Stimulated activated CD4-positive, alpha-beta T cell treated with anti-CD3 and anti-CD28 coated beads, Interleukin-1b, Interleukin-23, amount 100 ng/mL, for 24 hours (primary cell): ENCODE results near the gene AZI2.

ENCODE experiments used
- DNase-seq, 4 experiments: peaks; one replicate each; pipeline ENCODE4 v3.0.0-alpha.2; 2020; ENCODE audit warnings: low read depth in 4 of 4, low spot score in 1 of 4

The AZI2 gene

DNA sequence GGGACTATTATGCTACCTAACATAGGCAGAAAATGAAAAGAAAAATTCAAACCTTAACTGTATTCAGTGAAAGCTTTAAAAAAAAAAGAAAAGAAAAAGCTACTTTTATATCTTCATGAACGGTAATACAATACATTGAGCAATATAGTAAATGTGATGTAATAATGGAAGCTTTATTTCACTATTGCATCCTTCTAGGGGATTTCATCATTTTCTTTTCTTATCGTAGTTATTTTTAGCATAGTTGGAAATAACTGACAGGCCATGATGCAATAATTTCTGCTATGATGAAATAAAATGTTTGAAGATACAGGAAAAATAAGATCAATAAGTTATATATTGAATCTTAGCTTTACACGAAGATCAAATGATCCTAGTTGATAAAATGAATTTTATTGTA lies 40.4 kb downstream of the AZI2 start:
- DNase-seq = no peak

DNA sequence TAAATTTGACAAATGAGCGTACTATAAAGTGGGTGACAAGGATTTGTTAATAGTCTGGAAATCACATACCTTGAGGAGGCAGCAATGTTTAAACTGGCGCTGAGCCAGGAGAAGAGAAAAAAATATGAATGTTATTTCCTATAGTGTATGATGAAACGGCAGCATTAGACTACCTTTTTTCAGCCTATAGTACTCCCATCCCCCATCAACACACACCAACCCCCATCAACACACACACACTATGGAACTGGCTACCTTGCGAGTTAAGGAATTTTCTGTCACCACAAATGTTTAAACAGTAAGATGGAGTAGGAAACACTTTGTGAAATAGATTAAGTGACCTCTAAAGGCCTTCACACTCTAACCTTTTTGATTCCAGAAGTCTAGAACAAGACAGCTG lies 46.9 kb downstream of the AZI2 start:
- no peak for DNase-seq

DNA sequence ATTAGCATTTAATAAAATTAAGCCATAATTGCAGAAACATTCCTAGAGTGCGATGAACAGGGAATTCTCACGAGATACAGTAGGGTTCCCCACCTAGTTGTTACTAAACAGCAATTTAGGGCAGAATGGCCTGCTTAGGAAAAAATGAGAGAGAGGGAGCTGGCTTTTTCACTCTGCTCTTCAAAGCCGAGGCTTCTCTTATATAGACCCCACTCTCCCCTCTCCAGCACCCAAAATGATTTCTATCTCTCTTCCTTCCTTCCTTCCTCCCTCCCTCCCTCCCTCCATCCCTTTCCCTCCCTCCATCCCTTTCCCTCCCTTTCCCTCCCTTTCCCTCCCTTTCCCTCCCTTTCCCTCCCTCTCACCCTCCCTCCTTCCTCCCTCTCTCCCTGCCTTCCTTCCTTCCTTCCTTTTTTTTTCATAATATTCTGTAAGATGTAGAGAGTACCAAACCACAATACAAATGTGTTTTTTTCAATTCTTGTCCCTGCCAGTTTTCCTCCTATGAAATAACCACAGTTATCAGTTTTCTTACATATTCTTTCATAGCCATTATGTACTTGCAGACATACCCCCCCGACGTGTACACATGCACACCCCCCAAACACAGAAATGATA lies 48.2 kb downstream of the AZI2 start:
- no peak for DNase-seq

DNA sequence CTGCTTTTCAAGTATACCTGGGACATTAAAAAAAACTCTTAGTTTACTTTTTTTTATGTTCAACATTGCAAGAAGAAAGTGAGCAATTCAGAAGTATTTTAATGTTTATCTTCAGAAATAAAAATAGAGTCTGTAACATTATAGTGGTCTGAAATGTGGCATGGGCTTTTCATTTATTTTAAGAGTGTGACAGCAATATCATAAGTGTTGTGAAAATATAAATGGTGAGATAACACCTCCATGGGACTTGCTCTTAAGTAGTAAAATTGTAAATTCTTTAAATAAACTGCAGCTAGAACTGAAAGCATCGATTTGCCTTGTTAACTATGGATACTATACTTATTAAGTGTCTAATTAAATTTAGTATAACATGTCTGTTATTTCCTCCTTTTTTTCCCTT lies 48.9 kb downstream of the AZI2 start:
- DNase-seq = no peak

DNA sequence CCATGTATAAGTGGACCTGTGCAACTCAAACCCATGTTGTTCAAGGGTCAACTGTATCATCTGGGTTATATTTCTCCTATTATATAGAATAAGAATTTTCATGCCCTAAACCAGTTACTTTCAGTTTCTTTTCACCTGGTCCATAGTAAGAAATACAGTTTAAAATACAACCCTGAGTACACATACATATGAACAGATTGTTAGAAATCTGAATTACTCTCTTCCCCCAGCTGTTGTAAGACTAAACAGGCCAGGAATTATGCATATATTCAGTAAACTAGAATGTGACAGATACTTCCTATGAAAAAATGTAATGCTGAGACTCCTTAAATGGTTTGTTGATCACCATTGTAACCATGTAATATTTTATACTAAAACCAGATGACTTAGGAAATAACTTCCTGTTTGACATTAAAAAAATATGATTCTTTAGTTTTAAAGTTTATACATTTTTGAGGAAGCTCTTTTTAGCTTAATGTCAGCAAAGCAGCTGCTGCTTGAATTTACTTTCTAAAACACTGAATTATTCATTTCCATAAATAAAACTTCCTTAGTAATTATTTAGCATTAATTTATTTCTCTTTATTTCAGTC lies 52.6 kb downstream of the AZI2 start:
- DNase-seq = no peak

DNA sequence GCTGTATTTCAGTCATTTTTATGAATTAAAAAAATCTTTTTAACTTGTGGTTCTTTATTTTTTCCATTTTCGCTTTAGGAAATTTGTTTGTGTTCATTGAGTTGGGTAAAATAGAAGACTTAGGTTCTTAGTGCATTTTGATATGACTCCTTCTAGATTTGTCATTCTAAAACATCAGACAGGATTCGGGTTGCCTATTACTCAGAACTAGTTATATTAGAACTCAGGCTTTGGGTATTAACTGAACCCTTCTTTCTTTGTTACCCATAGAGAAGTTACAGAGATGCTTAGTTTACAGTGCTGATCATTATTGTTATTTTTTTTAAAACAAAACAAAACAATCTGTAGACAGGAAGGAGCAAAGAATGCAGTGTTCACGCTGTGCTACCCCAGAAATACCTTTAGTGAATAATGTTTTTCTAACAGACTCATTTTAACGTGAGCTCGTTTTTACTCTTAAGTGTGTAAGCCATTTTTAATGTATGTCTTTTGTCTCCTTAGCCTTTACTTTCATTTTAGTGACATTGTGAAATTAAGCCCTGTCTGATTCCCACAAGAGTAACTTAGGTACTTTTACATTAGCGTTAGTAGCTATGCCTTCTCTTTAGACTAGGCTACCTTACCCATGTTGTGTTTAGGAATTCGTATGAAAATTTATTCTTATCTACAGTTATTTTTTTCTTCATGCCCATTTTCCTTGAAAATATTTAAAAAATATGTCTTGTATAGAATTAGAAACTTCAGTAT lies 53.8 kb downstream of the AZI2 start:
- DNase-seq = no peak

DNA sequence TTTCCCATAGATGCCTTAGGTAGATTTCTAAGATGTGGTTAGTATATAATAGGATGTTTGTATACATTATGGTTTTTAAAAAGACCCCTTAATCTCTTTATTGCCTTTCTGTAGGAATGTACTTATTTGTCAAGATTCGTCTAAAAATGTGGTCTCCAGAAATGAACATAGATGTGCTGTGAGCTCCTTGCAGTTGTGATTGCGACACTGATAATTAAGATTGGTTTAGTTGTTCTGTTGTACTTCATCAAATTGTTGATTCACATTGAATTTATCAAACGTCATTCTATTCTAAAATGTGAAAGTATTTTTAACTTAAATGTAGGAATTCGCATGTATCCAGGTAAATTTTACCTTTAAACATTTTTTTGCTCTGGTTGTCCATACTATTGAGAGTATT lies 56.0 kb downstream of the AZI2 start:
- no peak for DNase-seq

DNA sequence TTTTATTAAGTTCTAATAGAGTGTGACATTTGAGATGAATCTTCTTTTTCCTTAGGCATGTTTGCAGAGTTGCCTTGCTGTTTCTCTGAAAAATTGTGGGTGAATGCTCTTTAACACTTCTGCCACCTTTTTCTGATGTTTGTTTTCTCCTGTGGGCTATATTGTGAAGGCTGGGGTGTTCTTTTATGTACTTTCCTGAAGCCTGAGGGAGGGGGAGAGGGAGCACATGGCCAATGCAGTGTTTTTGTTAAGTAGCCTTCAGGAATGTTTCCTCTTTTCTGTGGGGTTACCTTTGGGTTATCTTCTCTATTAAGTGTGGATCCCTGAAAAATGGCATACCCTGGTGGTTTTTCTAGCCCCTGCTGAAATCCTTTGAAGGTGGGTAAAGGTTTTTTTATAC lies 57.0 kb downstream of the AZI2 start:
- no peak for DNase-seq

DNA sequence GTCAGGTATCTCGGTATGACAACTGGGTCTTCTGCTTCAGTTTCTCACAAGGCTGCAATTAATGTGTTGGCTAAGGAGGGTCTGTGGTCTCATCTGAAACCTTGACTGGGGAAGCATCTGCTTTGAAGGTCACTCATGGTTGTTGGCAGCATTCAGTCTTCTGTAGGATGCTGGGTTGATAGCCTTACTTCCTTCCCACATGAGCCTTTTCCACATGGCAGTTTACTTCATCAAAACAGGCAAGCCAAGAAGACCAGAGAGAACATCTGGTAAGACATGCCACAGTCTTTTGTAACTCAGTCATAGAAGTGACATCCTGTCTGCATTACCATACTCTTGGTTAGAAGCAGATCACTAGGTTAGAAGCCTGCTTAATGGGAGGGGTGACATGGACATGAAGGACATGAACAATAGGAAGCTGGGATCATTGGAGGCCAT lies 57.7 kb downstream of the AZI2 start:
- no peak for DNase-seq

DNA sequence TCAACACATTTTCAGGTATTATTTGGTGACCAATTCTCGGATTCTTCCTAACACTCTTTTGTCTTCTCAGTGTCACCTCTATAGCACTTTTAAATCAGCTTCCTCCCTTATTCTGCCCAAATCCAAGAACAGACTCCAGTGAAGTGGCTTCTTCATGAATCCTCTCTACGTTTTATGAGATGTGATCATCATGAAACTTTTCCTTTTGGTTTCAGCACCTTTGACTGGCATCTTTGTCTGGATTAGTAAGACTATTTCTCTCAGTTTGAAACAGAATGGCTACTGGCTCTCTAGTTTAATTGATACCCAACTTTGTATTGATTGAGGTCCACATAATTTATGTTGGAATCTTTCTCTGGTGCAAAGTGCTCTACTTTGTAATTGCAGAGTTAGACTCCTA lies 61.6 kb downstream of the AZI2 start:
- no peak for DNase-seq

DNA sequence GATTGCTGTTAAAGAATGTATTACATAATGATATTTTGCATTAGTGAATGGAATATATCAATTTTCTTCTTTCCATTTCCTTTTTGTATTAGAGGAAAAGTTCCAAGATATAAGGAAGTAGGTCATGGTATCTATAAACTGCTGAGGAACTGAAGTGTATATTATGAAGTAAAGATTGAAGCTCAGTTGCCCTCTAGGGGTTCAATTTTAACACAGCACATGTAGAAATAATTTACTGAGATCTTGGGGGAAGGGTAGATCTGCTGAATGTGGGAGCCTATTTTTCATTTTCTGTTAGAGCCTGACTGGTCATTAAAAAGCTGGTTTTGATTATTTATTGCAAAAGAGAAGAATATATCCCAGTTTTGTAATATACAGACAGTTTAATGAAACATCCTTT lies 62.0 kb downstream of the AZI2 start:
- DNase-seq = no peak

DNA sequence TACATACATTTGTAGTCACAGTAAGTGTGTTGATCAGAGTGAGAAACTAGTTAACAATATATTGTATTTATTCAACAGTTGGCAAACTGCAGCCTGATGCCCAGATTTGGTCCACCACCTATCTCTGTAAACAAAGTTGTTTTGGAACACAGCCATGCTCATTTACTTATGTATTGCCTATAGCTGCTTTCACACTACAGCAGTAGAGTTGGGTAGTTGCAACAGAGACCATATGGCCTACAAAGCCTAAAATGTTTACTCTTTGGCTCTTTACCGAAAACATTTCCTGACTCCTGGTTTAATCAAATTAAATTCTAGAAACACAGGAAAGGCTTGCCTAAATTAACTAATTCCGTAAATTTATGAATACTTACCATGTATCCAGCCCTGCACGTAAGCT lies 67.8 kb downstream of the AZI2 start:
- DNase-seq = no peak

DNA sequence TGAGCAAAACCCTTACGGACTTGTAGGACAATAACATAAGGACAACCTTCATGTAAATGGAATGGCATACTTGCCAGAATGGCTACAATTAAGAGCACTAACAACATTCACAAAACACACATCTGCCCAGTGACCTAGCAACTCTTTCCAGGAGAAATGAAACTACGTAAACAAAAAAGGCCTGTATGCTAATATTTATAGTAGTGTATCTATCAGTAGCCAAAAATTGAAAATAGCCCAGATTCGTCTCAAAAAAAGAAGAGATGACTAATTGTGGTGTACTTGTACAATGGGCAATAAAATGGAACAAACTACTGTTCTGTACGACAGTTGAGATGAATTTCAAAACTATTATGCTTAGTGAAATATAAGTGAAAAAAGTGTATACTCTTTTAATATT lies 68.9 kb downstream of the AZI2 start:
- DNase-seq = no peak

DNA sequence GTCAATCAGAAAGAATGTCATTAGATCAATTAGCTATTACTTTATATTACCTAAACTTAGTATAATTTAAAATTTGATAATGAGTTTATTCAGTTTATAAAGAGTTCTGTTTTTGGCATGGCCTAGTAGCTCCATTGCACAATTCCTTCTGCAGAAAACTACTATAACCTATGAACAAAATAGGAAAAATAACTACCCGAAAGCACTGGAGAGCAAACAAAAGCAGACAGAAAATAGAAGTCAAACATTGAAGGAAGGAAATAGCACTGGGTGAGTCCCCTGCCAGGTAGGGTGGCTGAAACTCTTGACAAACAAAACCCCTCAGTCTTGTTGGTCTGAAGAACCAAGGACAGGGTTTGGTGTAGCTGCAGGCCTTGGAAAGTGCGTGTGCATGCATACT lies 69.7 kb downstream of the AZI2 start:
- no peak for DNase-seq

DNA sequence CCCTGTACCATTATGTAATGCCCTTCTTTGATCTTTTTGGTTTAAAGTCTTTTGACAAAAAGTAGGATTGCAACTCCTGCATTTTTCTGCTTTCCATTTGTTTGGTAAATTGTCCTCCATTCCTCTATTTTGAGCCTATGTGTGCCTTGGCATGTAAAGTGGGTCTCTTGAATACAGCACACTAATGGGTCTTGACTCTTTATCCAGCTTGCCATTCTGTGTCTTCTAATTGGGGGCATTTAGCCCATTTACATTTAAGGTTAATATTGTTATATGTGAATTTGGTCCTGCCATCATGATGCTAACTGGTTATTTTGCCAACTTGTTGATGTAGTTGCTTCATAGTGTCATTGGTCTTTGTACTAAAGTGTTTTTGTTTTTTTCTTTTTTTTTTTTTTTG lies 74.8 kb downstream of the AZI2 start:
- DNase-seq = no peak
